ENCODE measurements around the gene INTU. TPM values are rescaled to one million over a fixed set of nuclear protein-coding genes. Genes with fewer than 3 reads are reported as not detected.
"Not testable (repeated sequence)": the region's sequence is repeated elsewhere in the genome, so short reads cannot be mapped to it uniquely, and the experiment has no call there.

INTU gene
- total RNA-seq, 1 experiment from 2014 or later, result 10.7 TPM

DNA sequence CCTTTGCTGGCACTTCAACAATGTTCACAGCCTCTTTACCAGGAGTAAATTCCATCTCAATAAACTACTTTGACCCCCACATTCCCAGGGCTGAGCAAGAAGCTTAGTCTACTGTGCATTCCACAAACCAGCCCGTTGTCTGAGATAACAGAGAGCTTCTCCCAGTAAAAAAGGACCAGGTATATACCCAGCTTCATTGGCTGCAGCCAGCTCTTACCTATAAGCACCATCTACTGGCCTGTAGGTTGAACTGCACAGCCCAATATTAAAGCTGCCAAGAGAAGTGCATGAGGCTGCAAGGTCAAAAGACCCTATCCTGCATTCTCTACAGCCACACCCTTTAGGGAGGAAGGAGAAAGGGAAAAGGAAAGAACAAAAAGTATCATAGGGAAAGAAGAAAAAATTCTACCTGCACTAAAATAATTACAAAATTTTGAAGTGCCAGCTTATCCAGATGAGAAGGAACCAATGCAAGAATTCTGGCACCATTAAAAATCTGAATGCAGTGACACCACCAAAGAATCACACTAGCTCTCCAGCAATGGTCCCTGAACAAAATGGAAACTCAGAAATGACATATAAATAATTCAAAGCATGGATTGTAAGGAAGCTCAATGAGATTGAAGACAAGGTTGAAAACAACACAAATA, 45.7 kb upstream of the INTU start:
- H3K9me3 ChIP-seq (ENCODE audit: control insufficient read depth, low read depth, low read length), result no peaks in the 10 kb centered on the region
- H3K79me1 ChIP-seq (ENCODE audit: insufficient read depth, low read depth, low read length, poor library complexity, severe bottlenecking), result no peaks in the 10 kb centered on the region
- no CpG with 5 or more reads among the region's 1 CpG for WGBS (ENCODE audit: extremely low coverage, insufficient read length, low lambda C conversion rate)
- H3K36me3 Mint-ChIP-seq (ENCODE audit: insufficient read depth in 1 of 3, low read depth in 3 of 3), result peaks cover 3 to 7% (median 4%) of the 10 kb centered on the region in 3 experiments; a peak in 3 of 7 replicates
- peak overlapping the region in 1 of 3 experiments; percentile 31; a peak in 2 of 7 replicates for H3K27ac Mint-ChIP-seq
- H3K27me3 ChIP-seq (ENCODE audit: insufficient read depth, low read length), result no peaks in the 10 kb centered on the region
- no peak overlapping the region for H3K23ac ChIP-seq (ENCODE audit: insufficient read length, low read depth, low read length)
- no peak overlapping the region for H3K14ac ChIP-seq (ENCODE audit: insufficient read depth, low read length)
- no peak overlapping the region for H3K4me3 Mint-ChIP-seq
- H4K8ac ChIP-seq (replicated peaks; ENCODE audit: insufficient read length, low read depth, low read length), result no peak overlapping the region
- H4K5ac ChIP-seq (ENCODE audit: insufficient read length, low read depth, low read length), result no peak overlapping the region
- peaks cover 6 to 12% of the 10 kb centered on the region in 2 experiments; a peak in 2 of 5 replicates for H3K9me3 Mint-ChIP-seq
- no peaks in the 10 kb centered on the region for H4K20me1 ChIP-seq (ENCODE audit: control insufficient read depth, insufficient read depth, insufficient read length)
- no peak overlapping the region for H2AFZ ChIP-seq (ENCODE audit: low read length)
- no peak overlapping the region for H3K56ac ChIP-seq (ENCODE audit: insufficient read length, low read depth, low read length)
- H2BK15ac ChIP-seq (ENCODE audit: low read depth, low read length), result no peak overlapping the region
- no peak overlapping the region for H3K9ac ChIP-seq (ENCODE audit: extremely low read depth, insufficient read length, low read length)
- H4K91ac ChIP-seq (ENCODE audit: insufficient read length, low read depth, low read length), result no peak overlapping the region
- DNase-seq, result peak; percentile 74
- no peaks in the 10 kb centered on the region for H3K4me1 ChIP-seq (ENCODE audit: insufficient read depth, low read length)
- H3K27ac ChIP-seq (ENCODE audit: insufficient read length, low read depth, low read length), result no peak overlapping the region
- H2AK5ac ChIP-seq (ENCODE audit: insufficient read length, low read length), result no peak overlapping the region
- H3K18ac ChIP-seq (ENCODE audit: insufficient read length, low read depth, low read length), result no peak overlapping the region
- peaks cover 8% of the 10 kb centered on the region in 2 experiments for H3K4me1 Mint-ChIP-seq
- H3K4me2 ChIP-seq (ENCODE audit: insufficient read depth, insufficient read length, low read length), result no peak overlapping the region
- no peak overlapping the region for H2BK20ac ChIP-seq (ENCODE audit: low read depth, low read length, poor library complexity, severe bottlenecking)
- H2BK12ac ChIP-seq (ENCODE audit: insufficient read length, low read depth, low read length), result no peak overlapping the region
- no peaks in the 10 kb centered on the region; the same call in 1 of the 2 replicates for H3K27me3 Mint-ChIP-seq (ENCODE audit: low read depth)
- H2BK120ac ChIP-seq (ENCODE audit: low read depth, low read length, poor library complexity, severe bottlenecking), result no peak overlapping the region
- TF ChIP-seq, protein P1, sequence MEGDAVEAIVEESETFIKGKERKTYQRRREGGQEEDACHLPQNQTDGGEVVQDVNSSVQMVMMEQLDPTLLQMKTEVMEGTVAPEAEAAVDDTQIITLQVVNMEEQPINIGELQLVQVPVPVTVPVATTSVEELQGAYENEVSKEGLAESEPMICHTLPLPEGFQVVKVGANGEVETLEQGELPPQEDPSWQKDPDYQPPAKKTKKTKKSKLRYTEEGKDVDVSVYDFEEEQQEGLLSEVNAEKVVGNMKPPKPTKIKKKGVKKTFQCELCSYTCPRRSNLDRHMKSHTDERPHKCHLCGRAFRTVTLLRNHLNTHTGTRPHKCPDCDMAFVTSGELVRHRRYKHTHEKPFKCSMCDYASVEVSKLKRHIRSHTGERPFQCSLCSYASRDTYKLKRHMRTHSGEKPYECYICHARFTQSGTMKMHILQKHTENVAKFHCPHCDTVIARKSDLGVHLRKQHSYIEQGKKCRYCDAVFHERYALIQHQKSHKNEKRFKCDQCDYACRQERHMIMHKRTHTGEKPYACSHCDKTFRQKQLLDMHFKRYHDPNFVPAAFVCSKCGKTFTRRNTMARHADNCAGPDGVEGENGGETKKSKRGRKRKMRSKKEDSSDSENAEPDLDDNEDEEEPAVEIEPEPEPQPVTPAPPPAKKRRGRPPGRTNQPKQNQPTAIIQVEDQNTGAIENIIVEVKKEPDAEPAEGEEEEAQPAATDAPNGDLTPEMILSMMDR (conservative IDR thresholded peaks at IDR 0.05), result peak; percentile 83
- no peak overlapping the region for H3K4ac ChIP-seq (ENCODE audit: low read depth, low read length)
- H2BK5ac ChIP-seq (ENCODE audit: insufficient read length, low read length), result no peak overlapping the region
- no peak overlapping the region for H3T11ph ChIP-seq (ENCODE audit: low read length)
- no peaks in the 10 kb centered on the region for H3K79me2 ChIP-seq (ENCODE audit: insufficient read depth, low read length)
- no peaks in the 10 kb centered on the region for H3K23me2 ChIP-seq (ENCODE audit: insufficient read length, low read depth, low read length, poor library complexity, severe bottlenecking)

- H3K79me1 ChIP-seq (ENCODE audit: insufficient read depth, low read depth, low read length, poor library complexity, severe bottlenecking); H3K36me3 Mint-ChIP-seq (ENCODE audit: insufficient read depth in 1 of 3, low read depth in 3 of 3); H3K4me1 Mint-ChIP-seq; H4K8ac ChIP-seq (replicated peaks; ENCODE audit: insufficient read length, low read depth, low read length); H2BK15ac ChIP-seq (ENCODE audit: low read depth, low read length); H4K91ac ChIP-seq (ENCODE audit: insufficient read length, low read depth, low read length); H3K14ac ChIP-seq (ENCODE audit: insufficient read depth, low read length); H2AFZ ChIP-seq (ENCODE audit: low read length); H2BK120ac ChIP-seq (ENCODE audit: low read depth, low read length, poor library complexity, severe bottlenecking); H3K9me3 ChIP-seq (ENCODE audit: control insufficient read depth, low read depth, low read length); H3T11ph ChIP-seq (ENCODE audit: low read length); H3K27ac Mint-ChIP-seq; H3K4me1 ChIP-seq (ENCODE audit: insufficient read depth, low read length); H3K56ac ChIP-seq (ENCODE audit: insufficient read length, low read depth, low read length); H3K27ac ChIP-seq (ENCODE audit: insufficient read length, low read depth, low read length); H2BK20ac ChIP-seq (ENCODE audit: low read depth, low read length, poor library complexity, severe bottlenecking); H3K4ac ChIP-seq (ENCODE audit: low read depth, low read length); H3K9ac ChIP-seq (ENCODE audit: extremely low read depth, insufficient read length, low read length); H3K79me2 ChIP-seq (ENCODE audit: insufficient read depth, low read length); H2BK12ac ChIP-seq (ENCODE audit: insufficient read length, low read depth, low read length); H3K23ac ChIP-seq (ENCODE audit: insufficient read length, low read depth, low read length); H3K27me3 ChIP-seq (ENCODE audit: insufficient read depth, low read length); H4K20me1 ChIP-seq (ENCODE audit: control insufficient read depth, insufficient read depth, insufficient read length); H3K4me2 ChIP-seq (ENCODE audit: insufficient read depth, insufficient read length, low read length); H2AK5ac ChIP-seq (ENCODE audit: insufficient read length, low read length); H4K5ac ChIP-seq (ENCODE audit: insufficient read length, low read depth, low read length); H2BK5ac ChIP-seq (ENCODE audit: insufficient read length, low read length); H3K4me3 Mint-ChIP-seq; DNase-seq; H3K18ac ChIP-seq (ENCODE audit: insufficient read length, low read depth, low read length); H3K23me2 ChIP-seq (ENCODE audit: insufficient read length, low read depth, low read length, poor library complexity, severe bottlenecking); H3K27me3 Mint-ChIP-seq (ENCODE audit: low read depth): not testable (repeated sequence)
- no CpG with 5 or more reads among the region's 12 CpGs for WGBS (ENCODE audit: extremely low coverage, insufficient read length, low lambda C conversion rate)
- H3K9me3 Mint-ChIP-seq, result peaks cover 6 to 12% of the 10 kb centered on the region in 2 experiments; a peak in 2 of 5 replicates
Observed at GRCh38 chr4:127589153-127589552, 43.6 kb upstream of the INTU start.

Measured in H9 (cell line).